Heart left ventricle (tissue), 16 donors: ENCODE results near the gene SERPINF2. TPM values are rescaled to one million over a fixed set of nuclear protein-coding genes. Genes with fewer than 3 reads are reported as not detected.

ENCODE experiments used
- ATAC-seq, 4 donors: fragments of 200-7000 bp; cut with Tn5 transposase; one replicate each; pipeline ENCODE4 v1.9.1; 2020 to 2022; ENCODE audit warnings: moderate library complexity in 4 of 4, mild to moderate bottlenecking in 3 of 4, moderate number of reproducible peaks in 1 of 4
- DNase-seq, 5 donors: peaks; one replicate each; pipeline ENCODE4 v3.0.0-alpha.2; 2020
- H3K27ac ChIP-seq, 12 donors: fragments of 200-600 bp; sonication (generic) in 4 of 12; one replicate each; pipeline versions ENCODE4 v1.5.0 to v1.8.0; 2016 to 2022; ENCODE audit warnings: mild to moderate bottlenecking in 2 of 12
- H3K27me3 ChIP-seq, 9 donors: fragments of 200-600 bp; sonication (generic) in 2 of 9; one replicate each; pipeline versions ENCODE4 v1.5.1 to v1.8.0; 2016 to 2022; ENCODE audit warnings: mild to moderate bottlenecking in 3 of 9
- H3K36me3 ChIP-seq, 9 donors: fragments of 200-600 bp; sonication (generic) in 2 of 9; one replicate each; pipeline versions ENCODE4 v1.5.0 to v1.8.0; 2018 to 2022; ENCODE audit warnings: mild to moderate bottlenecking in 2 of 9
- H3K4me1 ChIP-seq, 12 donors: fragments of 200-600 bp; sonication (generic) in 4 of 12; one replicate each; pipeline versions ENCODE4 v1.5.0 to v1.8.0; 2016 to 2022; ENCODE audit warnings: mild to moderate bottlenecking in 3 of 12
- H3K4me3 ChIP-seq, 12 donors: fragments of 200-600 bp; sonication (generic) in 4 of 12; one replicate each; pipeline versions ENCODE4 v1.5.0 to v1.8.0; 2017 to 2022; ENCODE audit warnings: mild to moderate bottlenecking in 9 of 12, moderate library complexity in 4 of 12
- H3K9me3 ChIP-seq, 12 donors: fragments of 200-600 bp; sonication (generic) in 4 of 12; one replicate each; pipeline versions ENCODE4 v1.5.0 to v1.8.0; 2016 to 2022; ENCODE audit warnings: mild to moderate bottlenecking in 1 of 12
- CTCF ChIP-seq, 12 donors: fragments of 200-600 bp; sonication (generic) in 4 of 12; IDR thresholded peaks; one replicate each; pipeline versions ENCODE4 v1.5.0 to v1.8.0; 2018 to 2022; ENCODE audit warnings: antibody characterized with exemption in 12 of 12, mild to moderate bottlenecking in 5 of 12
- POLR2A ChIP-seq, 2 donors: fragments of 450-650 bp; IDR thresholded peaks; one replicate each; pipeline ENCODE4 v1.6.1; 2017; ENCODE audit warnings: antibody characterized with exemption in 2 of 2, mild to moderate bottlenecking in 2 of 2, moderate library complexity in 2 of 2
- WGBS, 4 donors: extraction: QIAGEN DNeasy Blood & Tissue Kit in 2 of 4; methylation state at CpG; one replicate each; pipeline versions ENCODE4 v1.1.5 to v1.1.7; 2013 to 2018; 5-methylcytosine and 5-hydroxymethylcytosine counted together
- intact Hi-C, 10 donors: fragments of 100-400 bp; cut with DNase I; formaldehyde crosslinking; loops; one replicate each; pipeline versions ENCODE4 v1.11.1 to v1.14.2; 2022
- polyA plus RNA-seq, 2 donors: library from polyadenylated mRNA; stranded (reverse); fragments of 200-250 nt; gene quantifications; one replicate each; pipeline ENCODE4 v1.2.3, GENCODE V29; 2013
- total RNA-seq, 9 donors: library from RNA; depleted of rRNA in 2 of 9; stranded (reverse); fragments of >200 nt in 2 of 9; fragmentation: NEBNext Ultra II Directional in 3 of 9; extraction: Animal tissue kit (Norgen Biotek cat#: 25700) in 3 of 9; gene quantifications; one replicate each; pipeline versions ENCODE4 v1.1.0 to v1.2.4, GENCODE V29; 2016 to 2023
- donor health status: ischemic (EF 13 %, LVEDD 7.1; RV severe dilation, severe dysfunction).
- donor health status: healthy with polysubstance abuse.
- donor health status: DM: no; HTN: yes; CAD: no.
- donor health status: DM: no; HTN: no; CAD: no.
- donor health status: ischemic (EF 25% LVEDD 6.9; RV normal size, moderate dysfunction).
- donor health status: ischemic (EF 25% LVEDD 5.7; RV mildly dilated, moderate dysfunction).
- donor health status: healthy.
- donor health status: DM: yes; HTN: yes; CAD: no.
- donor health status: ischemic (EF 35%, LVEDD 5.7; RV mildly dilated, moderate dysfunction).
- donor health status: nonischemic (EF 11% LVEDD 7.7; RV severe dilation, severe dysfunction).
- donor health status: DM: yes; HTN: yes; CAD: no.
- donor health status: PGD.
- donor health status: ischemic (EF 29% LVEDD 5.4; RV normal size, mild dysfunction).
- donor health status: nonischemic (EF 23%, LVEDD 6.1; RV moderate dilation, normal function).

Gene SERPINF2
- total and polyA plus RNA-seq, 11 donors = 0.25 to 1.8 (median 0.77) TPM; not detected in 1

- 34 to 48% (median 44%) methylated on average over 7 of the region's 7 CpGs for WGBS, 4 donors
These were observed 31.1 kb downstream of the SERPINF2 start for GRCh38 chr17:1773696-1774181.

DNA sequence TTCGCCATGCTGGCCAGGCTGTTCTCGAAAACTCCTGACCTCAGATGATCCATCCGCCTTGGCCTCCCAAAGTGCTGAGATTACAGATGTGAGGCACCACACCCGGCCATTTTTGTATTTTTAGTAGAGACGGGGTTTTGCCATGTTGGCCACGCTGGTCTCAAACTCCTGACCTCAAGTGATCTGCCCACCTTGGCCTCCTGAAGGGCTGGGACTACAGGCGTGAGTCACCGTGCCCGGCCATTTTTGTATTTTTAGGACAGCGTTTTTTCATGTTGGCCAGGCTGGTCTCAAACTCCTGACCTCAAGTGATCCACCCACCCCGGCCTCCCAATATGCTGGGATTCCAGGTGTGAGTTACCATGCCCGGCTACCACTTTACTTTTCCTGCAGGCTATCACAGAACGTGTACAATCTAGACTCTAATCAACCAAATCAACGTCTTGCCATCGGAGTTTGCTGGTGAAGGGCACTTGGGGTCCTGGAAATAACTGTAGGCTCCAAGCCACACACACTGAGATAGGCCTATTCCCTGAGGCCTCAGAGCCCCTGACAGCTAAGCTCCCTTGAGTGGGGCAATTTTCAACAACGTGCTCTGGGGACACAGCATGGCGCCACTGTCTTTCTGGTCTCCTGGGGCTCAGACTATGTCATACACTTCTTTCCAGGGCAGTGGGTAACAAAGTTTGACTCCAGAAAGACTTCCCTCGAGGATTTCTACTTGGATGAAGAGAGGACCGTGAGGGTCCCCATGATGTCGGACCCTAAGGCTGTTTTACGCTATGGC, 31.9 kb downstream of the SERPINF2 start:
- Histone ChIP-seq H3K27ac (peak overlapping the region in 8 of 12 donors; percentile 21 to 58 (median 42)), H3K4me1 (peaks cover 0 to 36% (median 11%) of the 10 kb centered on the region in 12 donors), H3K27me3 (no peaks in the 10 kb centered on the region), H3K4me3 (no peak overlapping the region), H3K9me3 (no peaks in the 10 kb centered on the region), H3K36me3 (peaks cover 0 to 81% (median 43%) of the 10 kb centered on the region in 9 donors)
- 87 to 93% (median 91%) methylated on average over 21 of the region's 21 CpGs for WGBS, 4 donors
- intact Hi-C loops = no loop called here
- no peak for ATAC-seq
- no peak for DNase-seq
- no peak for TF ChIP-seq POLR2A (IDR thresholded peaks at IDR 0.05)
- TF ChIP-seq CTCF (IDR thresholded peaks at IDR 0.05) = no peak

More at GRCh38 chr17:1773696-1774181, 31.1 kb downstream of the SERPINF2 start:
- no peaks in the 10 kb centered on the region for H3K27me3 ChIP-seq
- no peak for TF ChIP-seq CTCF (IDR thresholded peaks at IDR 0.05)
- no peak overlapping the region for H3K4me3 ChIP-seq
- no peaks in the 10 kb centered on the region for H3K9me3 ChIP-seq
- ATAC-seq (peak; percentile 8 to 47 (median 14)), DNase-seq (peak in 1 of 5 donors; percentile 40)
- H3K27ac ChIP-seq = peak overlapping the region in 10 of 12 donors; percentile 1 to 58 (median 40)
- peaks cover 0 to 34% (median 7%) of the 10 kb centered on the region in 12 donors for H3K4me1 ChIP-seq
- H3K36me3 ChIP-seq = peaks cover 0 to 77% (median 37%) of the 10 kb centered on the region in 9 donors
- intact Hi-C loops = no loop called here

GRCh38 chr17:1776328-1776727, 33.7 kb downstream of the SERPINF2 start:
- DNase-seq (no peak), ATAC-seq (no peak)
- Histone ChIP-seq H3K9me3 (no peaks in the 10 kb centered on the region), H3K4me1 (peaks cover 0 to 38% (median 19%) of the 10 kb centered on the region in 12 donors), H3K27me3 (no peaks in the 10 kb centered on the region), H3K4me3 (no peak overlapping the region), H3K27ac (no peak overlapping the region), H3K36me3 (peaks cover 0 to 83% (median 50%) of the 10 kb centered on the region in 9 donors)
- intact Hi-C loops = no loop called here
- no peak for TF ChIP-seq CTCF (IDR thresholded peaks at IDR 0.05)
- TF ChIP-seq POLR2A (IDR thresholded peaks at IDR 0.05) = no peak
- 84 to 91% (median 89%) methylated on average over 7 to 10 of the region's 10 CpGs for WGBS, 4 donors

DNA sequence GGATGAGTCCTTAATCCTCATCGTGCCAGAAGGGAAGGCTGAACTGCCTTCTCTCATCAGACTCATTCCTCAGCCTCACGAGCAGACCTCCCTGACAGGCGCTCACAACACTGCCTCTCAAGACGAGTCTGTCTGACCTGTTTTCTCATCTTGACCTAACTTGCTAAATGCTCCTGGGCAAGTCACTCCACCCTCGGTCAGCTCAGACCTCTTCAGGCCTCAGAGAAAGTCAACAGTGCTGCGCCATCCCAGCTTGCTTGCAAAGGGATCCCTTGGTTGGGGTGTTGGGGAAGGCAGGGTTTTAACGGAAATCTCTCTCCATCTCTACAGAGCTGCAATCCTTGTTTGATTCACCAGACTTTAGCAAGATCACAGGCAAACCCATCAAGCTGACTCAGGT, 34.2 kb downstream of the SERPINF2 start:
- Histone ChIP-seq H3K27ac (no peak overlapping the region), H3K4me1 (peaks cover 0 to 42% (median 22%) of the 10 kb centered on the region in 12 donors), H3K27me3 (no peaks in the 10 kb centered on the region), H3K9me3 (no peaks in the 10 kb centered on the region), H3K4me3 (no peak overlapping the region), H3K36me3 (peaks cover 0 to 83% (median 52%) of the 10 kb centered on the region in 9 donors)
- 88 to 98% (median 95%) methylated on average over 6 to 7 of the region's 7 CpGs for WGBS, 4 donors
- ATAC-seq (no peak), DNase-seq (no peak)
- intact Hi-C loops = no loop called here
- TF ChIP-seq POLR2A (IDR thresholded peaks at IDR 0.05) (no peak), CTCF (IDR thresholded peaks at IDR 0.05) (no peak)
